HCT116 (cell line): ENCODE measurements around the gene RNH1.

Experiments used
- CTCF ChIP-seq, 3 experiments: fragments of 200-600 bp in 1 of 3; sonication (generic) in 1 of 3; IDR thresholded peaks in 2 of 3; conservative IDR thresholded peaks in 1 of 3; 2 replicates each; pipeline ENCODE4 v1.5.1; 2012 to 2017; ENCODE audit warnings: low read depth in 2 of 3, low read length in 2 of 3, antibody characterized with exemption in 1 of 3, borderline replicate concordance in 1 of 3, control low read depth in 1 of 3, mild to moderate bottlenecking in 1 of 3, mixed read lengths in 1 of 3, mixed run types in 1 of 3, moderate library complexity in 1 of 3; ENCODE audit not compliant: insufficient read depth in 1 of 3
- EZH2 ChIP-seq: fragments of 200-600 bp; sonication (generic); IDR thresholded peaks from 2 replicates; pipeline ENCODE4 v1.6.1; 2017; ENCODE audit warnings: antibody characterized with exemption, mixed run types
- EZH2phosphoT487 ChIP-seq: fragments of 200-600 bp; IDR thresholded peaks from 2 replicates; pipeline ENCODE4 v1.6.1; 2018; ENCODE audit warnings: antibody characterized with exemption, borderline replicate concordance
- POLR2A ChIP-seq: IDR thresholded peaks from 2 replicates; pipeline ENCODE4 v1.7.0; 2011; ENCODE audit warnings: borderline replicate concordance; ENCODE audit not compliant: insufficient read depth, insufficient read length; ENCODE audit errors: extremely low read depth
- POLR2AphosphoS5 ChIP-seq: IDR thresholded peaks from 2 replicates; pipeline ENCODE4 v1.6.1; 2011; ENCODE audit warnings: mild to moderate bottlenecking, low read depth, low read length, moderate library complexity
- RAD21 ChIP-seq: IDR thresholded peaks from 2 replicates; pipeline ENCODE4 v1.6.1; 2012; ENCODE audit warnings: low read depth, mild to moderate bottlenecking
- REST ChIP-seq: IDR thresholded peaks from 2 replicates; pipeline ENCODE4 v1.6.1; 2012; ENCODE audit warnings: low read depth
- SIN3A ChIP-seq: IDR thresholded peaks from 2 replicates; pipeline ENCODE4 v1.6.1; 2012; ENCODE audit warnings: low read depth
- ZBTB33 ChIP-seq: IDR thresholded peaks from 2 replicates; pipeline ENCODE4 v1.6.1; 2011; ENCODE audit warnings: mild to moderate bottlenecking, low read length, moderate library complexity; ENCODE audit not compliant: insufficient replicate concordance; ENCODE audit errors: extremely low read depth
- ZFX ChIP-seq: fragments of 450-650 bp; IDR thresholded peaks from 2 replicates; pipeline ENCODE4 v1.6.1; 2017
- ZNF274 ChIP-seq: fragments of 200-500 bp; sonication (Bioruptor generic); IDR thresholded peaks from 2 replicates; pipeline ENCODE4 v1.6.1; 2014; ENCODE audit warnings: mild to moderate bottlenecking, low read depth, low read length, inconsistent platforms

- TF ChIP-seq RAD21 (no peak), ZNF274 (no peak), SIN3A (no peak), CTCF (IDR thresholded peaks at IDR 0.05 in 2 of 3, conservative IDR thresholded peaks at IDR 0.05 in 1 of 3; ENCODE audit: borderline replicate concordance in 1 of 3, insufficient read depth in 1 of 3, low read depth in 2 of 3, low read length in 2 of 3) (no peak), EZH2phosphoT487 (no peak), ZFX (no peak), POLR2A (no peak), ZBTB33 (no peak), REST (no peak), POLR2AphosphoS5 (no peak), EZH2 (no peak)
Observed at GRCh38 chr11:529728-530411, 22.8 kb upstream of the RNH1 start.
